Stimulated activated CD8-positive, alpha-beta memory T cell treated with anti-CD3 and anti-CD28 coated beads, Interleukin-2, amount 100 ng/mL, for 48 hours (primary cell): ENCODE data around the gene SLC25A13.
"Not testable (repeated sequence)": the region's sequence is repeated elsewhere in the genome, so short reads cannot be mapped to it uniquely, and the experiment has no call there.

Source experiments
- DNase-seq, 2 donors: peaks; one replicate each; pipeline ENCODE4 v3.0.0-alpha.2; 2020; ENCODE audit warnings: low read depth in 2 of 2

SLC25A13 gene

DNA sequence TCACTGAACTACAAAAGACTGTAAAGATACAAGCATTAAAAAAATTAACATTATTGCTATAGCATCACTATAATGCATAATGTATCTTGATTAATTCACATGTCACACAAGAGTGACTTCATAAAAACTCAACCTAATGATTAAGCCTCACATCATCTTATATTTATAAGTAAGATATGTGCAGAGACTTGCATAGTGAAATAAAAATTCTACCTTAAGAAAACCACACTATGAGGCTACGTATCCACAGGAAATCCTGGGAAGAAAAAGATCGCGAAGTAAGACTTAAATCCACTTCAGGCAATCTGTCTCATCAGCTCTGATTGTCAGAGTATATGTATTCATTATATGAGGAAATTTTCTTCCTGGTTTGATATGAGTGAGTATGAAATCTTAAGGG lies 160.0 kb downstream of the SLC25A13 start:
- DNase-seq = no peak

DNA sequence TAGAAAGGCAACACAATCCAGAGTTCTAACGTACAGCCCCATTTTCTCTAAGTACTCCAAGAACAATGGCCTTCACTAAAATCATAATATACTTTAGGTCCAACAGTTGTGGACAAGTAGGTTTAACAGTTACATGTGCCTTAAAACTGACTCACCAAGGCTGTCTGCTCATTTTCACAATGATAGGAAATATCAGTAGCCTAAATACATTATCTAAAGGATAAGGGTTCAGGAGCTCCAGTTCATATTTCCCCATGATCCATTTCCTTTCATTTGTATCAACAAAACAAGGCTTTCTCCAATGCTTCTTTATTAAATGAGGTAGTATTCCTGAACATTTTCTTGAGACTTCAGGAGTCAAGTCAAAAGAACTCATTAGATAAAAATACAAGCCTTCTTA lies 164.0 kb downstream of the SLC25A13 start:
- no peak for DNase-seq

DNA sequence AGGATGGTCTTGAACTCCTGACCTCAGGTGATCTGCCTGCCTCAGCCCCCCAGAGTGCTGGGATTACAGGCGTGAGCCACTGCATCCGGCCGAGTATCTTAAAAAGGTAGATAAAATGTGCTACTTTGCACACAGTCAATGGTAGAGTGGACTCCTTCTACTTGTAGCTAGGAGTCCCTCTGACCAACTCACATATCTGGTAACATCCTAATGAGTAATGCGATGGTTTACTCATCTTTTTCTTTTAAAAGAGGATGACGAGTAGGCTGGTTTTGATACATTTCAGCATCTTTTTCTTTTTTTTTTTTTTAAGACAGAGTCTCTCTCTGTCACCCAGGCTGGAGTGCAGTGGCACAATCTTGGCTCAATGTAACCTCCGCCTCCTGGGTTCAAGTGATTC lies 167.4 kb downstream of the SLC25A13 start:
- DNase-seq = not testable (repeated sequence)

DNA sequence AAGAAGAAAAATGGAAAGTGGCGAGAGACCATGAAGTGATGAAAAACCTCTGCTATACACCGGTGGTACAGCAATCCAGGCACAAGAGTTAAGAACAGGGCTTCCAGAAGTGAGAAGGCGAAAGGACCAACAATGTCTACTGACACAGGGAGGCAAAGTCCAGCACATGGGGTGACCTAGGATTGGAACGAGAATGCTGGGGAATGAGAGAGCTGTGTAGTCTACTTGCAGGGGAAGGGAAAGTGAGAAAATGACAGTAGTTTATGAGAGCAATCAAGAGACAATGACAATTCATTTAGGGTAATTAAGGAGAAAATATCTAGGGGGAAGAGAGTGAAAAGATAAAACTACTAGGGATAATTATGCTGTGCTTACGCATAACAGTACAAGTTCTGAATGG lies 169.2 kb downstream of the SLC25A13 start:
- no peak for DNase-seq

DNA sequence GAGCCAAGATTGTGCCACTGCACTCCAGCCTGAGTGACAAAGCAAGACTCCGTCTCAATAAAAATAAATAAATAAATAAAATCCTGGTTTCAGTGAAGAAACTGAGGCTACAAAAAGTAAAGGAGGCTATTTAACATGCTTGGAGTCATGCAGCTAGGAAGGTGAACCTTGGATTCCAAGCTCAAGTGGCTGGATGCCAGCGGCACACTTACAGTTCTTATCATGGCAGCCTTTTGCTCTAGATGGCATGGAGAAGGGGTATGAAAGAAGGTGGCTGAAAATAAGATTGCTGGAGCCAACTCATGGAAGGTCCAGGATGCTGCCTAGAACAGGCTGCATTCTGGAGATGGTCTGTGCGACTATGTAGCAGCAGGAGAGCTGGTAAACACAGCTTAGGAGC lies 170.0 kb downstream of the SLC25A13 start:
- no peak for DNase-seq

DNA sequence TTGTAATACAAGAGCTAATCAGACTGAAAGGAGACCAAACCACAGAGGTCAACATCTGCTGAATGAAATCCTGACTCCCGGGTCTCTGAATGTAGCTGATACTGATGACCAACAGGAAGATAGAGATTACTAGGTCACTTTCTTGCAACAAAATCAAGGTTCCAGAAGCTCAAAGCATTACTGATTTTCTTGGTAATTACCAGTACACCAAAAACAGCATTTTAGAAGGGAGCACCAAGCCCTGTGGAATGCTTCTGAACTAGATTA lies 177.7 kb downstream of the SLC25A13 start:
- DNase-seq = no peak

DNA sequence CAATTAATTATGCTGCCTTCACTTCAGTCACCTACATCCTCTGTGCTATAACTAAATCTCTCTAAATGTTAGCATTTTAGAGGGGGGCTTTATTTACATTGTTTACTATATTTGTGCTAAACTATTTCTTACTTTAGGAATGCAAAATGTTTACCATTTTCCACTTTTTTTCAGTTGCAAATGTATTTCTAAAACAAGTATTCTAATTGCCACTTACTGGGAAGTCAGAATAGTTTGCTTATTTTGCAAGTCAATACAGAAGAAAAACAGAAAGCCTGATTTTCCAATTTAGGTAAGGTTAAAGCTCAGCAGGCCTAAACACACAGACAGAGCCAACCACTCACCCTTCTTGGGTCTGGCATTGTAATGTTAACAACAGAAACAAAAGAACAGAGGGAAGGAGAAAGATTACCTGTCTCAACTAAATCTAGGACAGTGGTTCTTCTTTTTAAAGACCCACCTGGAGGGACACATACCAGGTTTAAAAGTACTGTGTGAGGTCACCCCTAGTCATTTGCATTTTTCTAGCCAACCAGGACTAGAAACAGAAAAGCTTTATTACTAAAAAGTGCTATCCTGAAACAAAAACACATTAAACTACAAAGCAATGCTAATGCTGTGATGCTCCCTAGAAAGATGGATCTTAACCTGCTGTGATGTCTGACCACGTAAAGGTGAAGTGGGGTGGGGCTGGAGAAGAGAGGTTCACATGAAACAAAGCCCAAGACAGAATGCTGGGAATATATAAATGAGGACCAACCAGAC lies 178.2 kb downstream of the SLC25A13 start:
- DNase-seq = no peak

DNA sequence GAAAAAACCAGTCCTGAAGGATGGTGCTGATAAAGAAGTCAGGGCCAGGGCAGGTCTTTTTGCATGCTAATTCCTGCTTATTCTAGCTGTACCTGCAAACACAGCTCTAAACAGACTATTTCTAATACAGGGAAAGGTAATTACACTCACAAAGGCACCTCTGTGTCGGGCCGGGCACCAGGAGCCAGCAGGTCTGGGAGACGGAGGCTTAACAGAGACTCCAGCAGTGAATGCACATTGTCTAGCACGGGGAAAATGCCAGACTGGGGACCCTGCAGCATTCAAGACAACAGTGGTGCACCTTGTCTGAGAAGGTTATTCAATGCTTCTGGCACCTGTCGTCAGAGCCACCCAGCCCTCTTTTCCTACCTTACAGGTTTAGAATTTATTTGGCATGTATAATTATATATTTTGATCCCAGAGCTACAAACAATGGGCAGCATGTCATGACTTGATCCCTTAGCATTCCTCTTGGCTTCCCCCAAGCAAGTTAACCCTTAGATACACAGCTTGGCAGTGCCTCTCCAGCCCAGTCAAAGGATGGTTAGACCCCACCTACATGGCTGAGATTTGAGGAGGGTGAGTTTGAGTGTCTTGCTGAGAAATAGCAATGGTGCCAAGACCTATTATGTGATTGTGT lies 185.2 kb downstream of the SLC25A13 start:
- DNase-seq = no peak

DNA sequence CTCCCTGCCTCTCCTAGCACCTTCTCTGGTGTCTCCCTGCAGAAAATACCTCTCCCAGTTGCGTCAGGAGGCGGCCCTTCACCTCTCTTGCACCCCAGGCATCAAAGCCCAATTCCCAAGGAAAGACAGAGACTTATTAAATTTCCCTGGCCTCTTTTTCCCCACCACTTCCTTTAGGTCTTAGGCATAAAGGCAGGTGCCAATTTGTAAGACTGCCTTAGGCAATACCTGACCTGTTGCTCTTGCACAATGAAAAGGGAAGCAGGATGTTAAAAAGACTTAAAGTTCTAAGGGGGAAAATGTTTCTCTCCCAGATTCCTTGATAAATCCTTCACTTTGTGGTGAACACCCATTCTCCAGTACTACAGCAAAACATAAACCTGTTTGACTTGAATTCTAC lies 186.7 kb downstream of the SLC25A13 start:
- no peak for DNase-seq

DNA sequence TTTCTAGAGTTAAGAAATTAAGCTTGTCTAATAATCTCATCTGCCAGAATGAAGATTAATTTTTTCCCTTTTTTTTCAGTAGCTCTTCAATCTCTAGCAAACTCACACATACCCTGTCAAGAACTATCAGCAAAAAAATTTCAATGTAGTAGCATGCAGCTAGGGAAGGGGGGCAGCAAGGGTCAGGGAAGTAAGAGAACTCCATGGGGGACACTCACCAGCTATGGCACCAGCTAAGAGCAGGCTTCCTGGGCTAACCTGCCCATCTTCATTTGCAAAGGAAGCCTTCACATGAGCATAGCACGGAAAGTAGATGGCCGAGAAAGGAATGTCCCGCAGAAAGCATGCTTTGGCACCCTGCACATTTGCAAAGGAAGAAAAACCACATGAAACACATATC lies 190.4 kb downstream of the SLC25A13 start:
- no peak for DNase-seq

DNA sequence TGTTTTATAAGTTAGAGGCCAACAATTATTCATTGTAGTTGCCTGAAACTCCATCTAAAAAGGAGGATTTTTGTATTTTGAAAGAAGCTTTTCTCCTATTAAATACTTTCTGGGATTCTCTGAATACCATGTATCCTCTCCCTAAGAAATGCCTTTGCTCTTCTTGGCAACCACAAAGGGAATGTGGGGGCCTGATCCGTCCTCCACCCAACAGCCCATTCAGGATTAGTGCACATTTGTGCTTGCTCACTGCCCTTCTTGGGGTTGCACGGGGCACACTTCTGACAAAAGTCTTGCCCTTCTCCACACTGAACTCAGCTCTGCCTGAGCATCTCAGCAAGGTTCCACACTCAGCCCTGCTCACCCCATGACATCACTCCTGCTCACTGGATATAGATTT lies 194.2 kb downstream of the SLC25A13 start:
- DNase-seq = no peak

DNA sequence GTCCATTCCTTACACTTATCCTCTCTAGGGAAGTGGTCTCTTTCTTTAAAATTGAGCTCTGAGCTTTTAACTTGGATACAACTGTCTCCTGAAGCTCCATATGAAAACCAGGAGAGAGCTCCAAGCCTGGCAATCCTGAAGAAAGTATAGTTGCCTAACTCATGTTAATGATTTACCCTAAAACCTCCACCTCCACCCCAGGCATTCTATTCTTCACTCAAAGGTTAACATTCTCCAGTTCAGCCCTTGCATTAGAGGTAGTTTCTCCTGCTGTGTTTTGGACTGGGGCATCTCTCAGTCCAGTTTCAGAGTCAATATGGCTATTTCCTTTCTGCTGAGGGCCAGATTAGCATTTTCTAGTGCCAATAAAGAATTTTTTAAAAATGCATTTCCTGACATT lies 195.5 kb downstream of the SLC25A13 start:
- no peak for DNase-seq

DNA sequence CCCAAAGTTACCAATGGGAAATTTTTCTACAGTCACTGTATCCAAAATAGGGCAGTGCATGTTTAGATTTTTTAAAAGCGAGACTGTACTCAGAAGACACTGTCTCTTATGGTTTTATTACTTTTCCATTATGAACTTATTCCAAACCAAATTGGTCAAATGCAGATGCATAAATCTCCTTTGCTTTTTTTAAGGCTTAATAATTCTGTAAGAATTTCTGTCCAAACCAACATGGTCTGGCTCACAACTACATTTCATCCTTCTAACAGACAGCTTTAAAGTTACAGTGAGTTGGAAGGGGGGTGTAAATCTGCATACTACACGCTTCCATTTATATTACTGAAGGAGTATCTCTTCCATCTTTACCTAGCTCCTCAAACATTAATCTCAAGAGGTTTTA lies 199.2 kb downstream of the SLC25A13 start:
- no peak for DNase-seq

DNA sequence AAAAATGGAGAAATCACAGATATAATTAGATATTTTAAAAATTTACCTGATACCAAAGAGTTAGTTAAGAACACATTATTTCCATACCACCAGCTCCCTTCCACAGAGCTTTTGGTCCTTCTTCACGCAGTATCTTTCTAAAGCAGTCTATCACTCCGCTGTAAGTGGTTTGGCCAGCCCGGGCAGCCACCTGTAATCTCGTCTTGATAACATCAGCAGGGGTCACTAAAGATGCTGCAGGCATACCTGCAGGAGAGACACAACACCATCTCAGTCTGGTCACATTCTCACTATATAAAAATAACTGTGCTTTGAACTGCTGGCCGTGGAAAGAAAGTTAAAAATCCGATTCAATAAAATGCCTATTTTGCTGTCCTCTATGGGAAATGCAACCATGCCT lies 200.1 kb downstream of the SLC25A13 start:
- DNase-seq = no peak

DNA sequence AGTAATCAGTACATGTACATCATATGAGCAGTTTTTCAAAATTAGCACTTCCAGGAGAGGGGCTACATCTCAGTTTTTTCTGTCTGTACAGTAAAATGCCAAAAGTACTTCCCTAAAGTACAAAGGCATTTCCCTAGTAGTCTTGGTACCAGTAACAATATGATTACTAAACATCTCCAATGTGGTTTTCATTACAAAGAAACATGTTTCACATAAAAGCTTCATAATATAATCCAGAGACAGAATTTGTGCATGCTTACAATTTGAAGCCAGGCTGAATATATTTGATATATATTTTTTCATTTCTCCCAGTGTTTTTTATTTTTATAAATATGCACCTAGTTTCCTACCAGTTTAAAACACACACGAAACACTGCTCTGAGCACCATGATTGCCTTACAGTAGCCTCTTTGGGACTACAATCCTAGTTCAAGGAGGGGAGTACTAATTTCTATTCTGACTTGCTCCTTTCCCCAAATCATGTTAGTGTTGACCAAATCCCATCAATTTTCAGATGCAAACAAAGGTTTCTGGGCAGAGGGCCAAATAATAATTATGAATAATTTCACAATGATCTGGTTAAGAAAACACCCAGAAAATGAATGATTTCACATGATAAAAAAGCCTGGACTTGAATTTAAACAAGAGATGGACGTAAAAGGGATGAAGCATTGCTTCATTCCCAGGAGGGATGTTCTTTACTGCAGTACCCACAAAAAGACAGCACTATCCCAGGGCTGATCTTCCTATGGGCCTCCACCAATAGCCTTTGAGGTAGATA lies 201.3 kb downstream of the SLC25A13 start:
- no peak for DNase-seq

DNA sequence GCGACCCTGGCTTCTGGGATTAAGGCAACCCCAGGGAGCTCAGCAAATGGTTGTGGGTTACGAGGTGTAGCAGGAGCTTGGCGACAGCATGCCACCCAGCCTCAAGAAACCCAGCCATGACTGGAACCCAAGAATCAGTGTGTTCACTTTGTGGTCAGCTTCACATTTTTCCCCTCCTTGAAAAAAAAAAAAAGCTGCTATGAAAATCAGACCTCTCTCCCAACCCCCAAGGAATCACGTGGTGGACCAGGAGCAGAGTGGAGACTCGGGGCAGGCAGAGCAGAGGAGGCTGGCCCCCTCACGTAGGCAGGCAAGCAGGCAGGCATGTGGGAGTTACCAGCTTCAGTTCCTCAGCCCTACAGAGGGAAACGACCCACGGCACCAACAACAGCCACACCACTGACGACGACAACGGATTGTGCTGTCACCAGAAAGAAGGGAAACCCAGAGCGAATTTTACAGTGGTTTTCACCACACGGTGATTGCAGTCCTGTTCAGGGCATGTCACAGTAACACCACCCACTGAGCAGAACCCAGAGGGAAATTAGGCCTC lies 203.4 kb downstream of the SLC25A13 start:
- DNase-seq = no peak

DNA sequence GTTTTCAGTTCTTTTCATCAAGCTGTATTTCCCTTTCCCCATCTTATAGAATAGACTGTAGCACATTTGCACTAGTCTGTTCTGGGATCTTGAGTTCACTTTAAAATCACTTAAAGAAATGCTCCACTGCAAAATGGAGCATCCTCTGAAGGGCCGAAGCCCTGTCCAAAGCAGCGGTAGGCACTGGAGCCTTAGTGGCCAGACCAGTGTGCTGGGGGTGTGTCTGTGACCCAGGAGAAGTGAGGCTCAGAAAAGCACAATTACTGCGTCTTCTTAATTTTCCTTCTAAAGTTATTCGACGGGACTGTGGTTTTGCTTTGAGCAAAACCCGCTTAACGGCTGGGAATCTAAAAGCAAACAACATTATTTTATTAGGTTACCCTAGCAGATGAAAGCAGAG lies 205.7 kb downstream of the SLC25A13 start:
- no peak for DNase-seq

DNA sequence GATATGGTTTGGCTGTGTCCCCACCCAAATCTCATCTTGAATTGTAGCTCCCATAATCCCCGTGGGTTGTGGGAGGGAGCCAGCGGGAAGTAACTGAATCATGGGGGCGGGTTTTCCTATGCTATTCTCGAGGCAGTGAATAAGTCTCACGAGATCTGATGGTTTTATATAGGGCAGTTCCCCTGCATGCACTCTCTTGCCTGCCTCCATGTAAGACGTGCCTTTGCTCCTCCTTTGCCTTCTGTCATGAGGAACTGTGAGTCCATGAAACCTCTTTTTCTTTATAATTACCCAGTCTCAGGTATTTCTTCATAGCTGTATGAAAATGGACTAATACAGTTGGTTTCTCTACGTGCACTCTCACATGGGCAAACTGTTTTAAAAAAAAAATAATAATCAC lies 207.7 kb downstream of the SLC25A13 start:
- DNase-seq = no peak

DNA sequence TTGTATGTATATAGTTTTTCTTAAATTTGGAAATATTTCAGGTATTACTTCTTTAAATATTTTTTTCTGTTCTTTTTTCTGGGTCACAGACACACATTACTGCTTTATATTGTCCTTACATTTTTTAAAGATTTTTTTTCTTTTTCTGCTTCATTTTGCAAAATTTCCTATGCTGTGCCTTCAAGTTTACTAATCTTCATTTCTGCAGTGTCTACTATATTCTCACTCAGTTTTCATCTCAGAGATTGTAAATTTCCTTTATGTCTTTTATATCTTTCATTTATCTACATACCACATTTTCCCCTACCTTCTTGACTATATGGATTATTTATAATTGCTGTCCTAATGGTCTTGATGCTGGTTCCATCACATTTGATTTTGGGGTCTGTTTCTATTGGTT lies 210.5 kb downstream of the SLC25A13 start:
- no peak for DNase-seq

DNA sequence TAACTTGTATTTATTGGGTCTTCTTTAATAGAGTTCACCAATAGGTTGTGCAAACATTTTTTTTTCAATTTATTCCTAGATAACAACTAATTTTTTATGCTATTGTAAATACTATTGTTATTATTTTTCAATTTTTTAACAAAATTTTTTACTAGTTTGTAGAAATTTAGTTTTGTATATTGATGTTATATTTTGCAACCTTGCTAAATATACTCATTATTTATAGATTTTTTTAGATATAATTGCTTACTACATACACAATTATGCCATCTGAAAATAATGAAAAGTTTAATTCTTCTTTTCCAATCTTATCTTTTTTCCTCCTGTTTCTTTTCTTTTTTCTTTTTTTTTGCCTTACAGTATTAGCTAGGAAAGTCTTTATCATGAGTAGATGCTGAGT lies 216.9 kb downstream of the SLC25A13 start:
- no peak for DNase-seq

DNA sequence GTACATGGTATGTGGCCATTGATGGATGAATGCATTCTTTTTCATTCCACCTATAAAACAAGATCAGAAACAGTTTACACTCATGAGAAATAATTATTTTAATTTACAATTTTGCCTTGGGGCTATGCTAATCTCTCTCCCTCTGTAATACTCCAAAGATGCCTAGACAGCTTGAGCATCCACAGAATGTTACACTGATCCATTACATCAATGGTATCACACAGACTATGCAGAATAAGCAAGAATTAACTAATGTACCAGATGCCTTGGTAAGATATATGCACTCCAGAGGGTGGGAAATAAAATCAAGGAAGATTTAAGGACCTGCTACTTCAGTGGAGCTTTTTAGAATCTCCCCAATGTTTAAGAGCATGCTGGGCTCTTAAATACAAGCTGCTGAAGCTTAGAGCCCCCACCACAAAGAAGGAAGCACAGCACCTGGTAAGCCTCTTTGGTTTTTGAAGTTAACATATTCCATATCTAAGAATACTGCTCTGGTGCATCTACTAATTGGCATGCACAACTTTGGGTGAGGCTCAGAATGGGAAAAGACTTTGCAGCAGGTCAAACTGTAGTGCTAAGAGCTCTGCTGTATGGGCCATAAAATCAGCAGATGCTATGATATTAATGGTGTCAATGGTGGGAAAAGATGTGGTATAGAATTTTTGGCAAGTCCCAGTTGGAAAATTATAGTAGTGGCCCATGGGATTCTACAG lies 219.6 kb downstream of the SLC25A13 start:
- no peak for DNase-seq

DNA sequence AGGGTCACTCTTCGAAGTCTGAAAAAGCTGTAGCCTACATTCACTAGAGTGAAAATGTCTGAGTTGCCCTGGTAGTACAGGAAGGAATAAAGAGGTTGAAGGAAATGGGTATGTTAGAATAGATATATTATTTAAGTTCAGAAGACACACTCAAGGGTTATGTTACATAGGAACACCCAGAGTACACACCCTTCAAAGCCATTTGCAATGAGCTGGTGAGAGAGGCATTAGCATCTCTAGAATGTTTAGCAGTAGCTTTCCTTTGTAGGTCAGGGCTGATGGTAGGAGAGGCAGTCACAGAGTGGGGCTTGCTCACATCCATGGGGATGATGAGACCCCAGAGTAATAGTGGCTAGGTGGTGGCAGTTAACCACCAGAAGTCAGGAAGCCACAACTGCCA lies 221.2 kb downstream of the SLC25A13 start:
- DNase-seq = no peak
